ENCODE results near the gene YPEL3. TPM values are rescaled to one million over a fixed set of nuclear protein-coding genes. Genes with fewer than 3 reads are reported as not detected.

YPEL3 gene
- total and polyA plus RNA-seq, 2 of the 8 experiments (the other 6 are each of a cell fraction or from before 2014, with no cell fraction given), result 40.3 to 53.3 TPM

DNA sequence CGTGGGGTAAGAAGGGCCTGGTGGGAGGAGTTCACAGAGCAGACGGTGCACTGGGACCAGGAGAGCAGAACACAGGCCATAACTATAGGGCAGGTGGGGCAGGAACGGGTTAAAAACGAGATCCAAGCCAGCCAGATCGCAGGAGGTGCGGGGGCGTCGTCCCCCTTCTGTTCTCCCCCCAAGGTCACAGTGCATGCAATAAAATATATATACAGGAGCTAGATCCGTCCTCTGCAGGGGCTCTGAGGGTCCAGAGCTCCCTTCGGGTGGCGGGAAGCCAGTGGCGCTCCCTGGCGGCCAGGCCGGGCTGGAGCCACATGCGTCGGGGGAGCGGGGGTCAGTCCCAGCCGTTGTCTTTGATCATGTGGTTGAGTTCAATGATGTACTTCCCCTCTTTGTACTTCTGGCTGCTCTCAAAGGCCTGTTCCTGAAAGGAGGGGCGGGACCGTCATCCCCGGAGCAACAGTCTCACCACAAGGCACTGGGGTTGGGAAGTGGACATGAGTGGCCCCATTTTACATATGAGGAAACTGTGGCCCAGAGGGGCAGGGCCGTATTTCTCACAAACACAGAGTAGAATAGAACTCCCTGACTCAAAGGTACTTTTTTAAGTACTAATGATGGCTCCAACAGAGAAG lies 3.5 kb downstream of the YPEL3 start (continued):
- TF ChIP-seq CREB1 (IDR thresholded peaks at IDR 0.05) (peak; percentile 70), EP300 (IDR thresholded peaks at IDR 0.05; ENCODE audit: borderline replicate concordance in 1 of 2, low read depth in 2 of 2, low read length in 2 of 2) (no peak), EGR1 (IDR thresholded peaks at IDR 0.05; ENCODE audit: borderline replicate concordance, low read depth, low read length) (peak; percentile 44; the same call in 1 of the 2 replicates), RFX5 (IDR thresholded peaks at IDR 0.05; ENCODE audit: borderline replicate concordance, low read depth, low read length) (no peak), KDM1A (IDR thresholded peaks at IDR 0.05; ENCODE audit: borderline replicate concordance, low read length) (peak; percentile 96; the same call in 1 of the 2 replicates), SP2 (IDR thresholded peaks at IDR 0.05; ENCODE audit: low read length) (no peak), YY1 (IDR thresholded peaks at IDR 0.05; ENCODE audit: low read depth, low read length) (peak; percentile 53; the same call in 1 of the 2 replicates), JUND (IDR thresholded peaks at IDR 0.05; ENCODE audit: low read length) (no peak), SP1 (IDR thresholded peaks at IDR 0.05; ENCODE audit: low read depth, low read length) (peak; percentile 52; the same call in 1 of the 2 replicates), POLR2A (IDR thresholded peaks at IDR 0.05; ENCODE audit: control extremely low read depth in 1 of 2, low read depth in 2 of 2, low read length in 2 of 2) (peak in 1 of 2 experiments; percentile 59; a peak in 1 of 3 replicates), RAD21 (IDR thresholded peaks at IDR 0.05 in 1 of 2, conservative IDR thresholded peaks at IDR 0.05 in 1 of 2; ENCODE audit: low read depth in 2 of 2, low read length in 2 of 2) (peak; percentile 40 to 56; a peak in 3 of 4 replicates), CHD2 (IDR thresholded peaks at IDR 0.05; ENCODE audit: low read length) (0 out of 2 replicates have a peak, but pooled peaks have one; percentile 42), TAF1 (IDR thresholded peaks at IDR 0.05; ENCODE audit: low read depth, low read length) (peak; percentile 38), NANOG (IDR thresholded peaks at IDR 0.05; ENCODE audit: insufficient read depth, low read depth, low read length, poor library complexity, severe bottlenecking) (peak; percentile 40), ZNF274 (IDR thresholded peaks at IDR 0.05; ENCODE audit: borderline replicate concordance, extremely low read depth, low read length) (no peak), HDAC6 (IDR thresholded peaks at IDR 0.05; ENCODE audit: low read depth, low read length) (no peak), SIN3A (conservative IDR thresholded peaks at IDR 0.05 in 1 of 2, IDR thresholded peaks at IDR 0.05 in 1 of 2; ENCODE audit: low read depth in 1 of 2, low read length in 2 of 2) (peak; percentile 68 to 83; a peak in 3 of 4 replicates), KDM4A (IDR thresholded peaks at IDR 0.05; ENCODE audit: low read depth, low read length, severe bottlenecking) (no peak)
- TF ChIP-seq, protein P1, sequence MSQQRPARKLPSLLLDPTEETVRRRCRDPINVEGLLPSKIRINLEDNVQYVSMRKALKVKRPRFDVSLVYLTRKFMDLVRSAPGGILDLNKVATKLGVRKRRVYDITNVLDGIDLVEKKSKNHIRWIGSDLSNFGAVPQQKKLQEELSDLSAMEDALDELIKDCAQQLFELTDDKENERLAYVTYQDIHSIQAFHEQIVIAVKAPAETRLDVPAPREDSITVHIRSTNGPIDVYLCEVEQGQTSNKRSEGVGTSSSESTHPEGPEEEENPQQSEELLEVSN (IDR thresholded peaks at IDR 0.05), result peak; percentile 85
- TF ChIP-seq, protein P2, sequence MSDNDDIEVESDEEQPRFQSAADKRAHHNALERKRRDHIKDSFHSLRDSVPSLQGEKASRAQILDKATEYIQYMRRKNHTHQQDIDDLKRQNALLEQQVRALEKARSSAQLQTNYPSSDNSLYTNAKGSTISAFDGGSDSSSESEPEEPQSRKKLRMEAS (IDR thresholded peaks at IDR 0.05), result peak; percentile 95
- TF ChIP-seq, protein P3, sequence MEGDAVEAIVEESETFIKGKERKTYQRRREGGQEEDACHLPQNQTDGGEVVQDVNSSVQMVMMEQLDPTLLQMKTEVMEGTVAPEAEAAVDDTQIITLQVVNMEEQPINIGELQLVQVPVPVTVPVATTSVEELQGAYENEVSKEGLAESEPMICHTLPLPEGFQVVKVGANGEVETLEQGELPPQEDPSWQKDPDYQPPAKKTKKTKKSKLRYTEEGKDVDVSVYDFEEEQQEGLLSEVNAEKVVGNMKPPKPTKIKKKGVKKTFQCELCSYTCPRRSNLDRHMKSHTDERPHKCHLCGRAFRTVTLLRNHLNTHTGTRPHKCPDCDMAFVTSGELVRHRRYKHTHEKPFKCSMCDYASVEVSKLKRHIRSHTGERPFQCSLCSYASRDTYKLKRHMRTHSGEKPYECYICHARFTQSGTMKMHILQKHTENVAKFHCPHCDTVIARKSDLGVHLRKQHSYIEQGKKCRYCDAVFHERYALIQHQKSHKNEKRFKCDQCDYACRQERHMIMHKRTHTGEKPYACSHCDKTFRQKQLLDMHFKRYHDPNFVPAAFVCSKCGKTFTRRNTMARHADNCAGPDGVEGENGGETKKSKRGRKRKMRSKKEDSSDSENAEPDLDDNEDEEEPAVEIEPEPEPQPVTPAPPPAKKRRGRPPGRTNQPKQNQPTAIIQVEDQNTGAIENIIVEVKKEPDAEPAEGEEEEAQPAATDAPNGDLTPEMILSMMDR (IDR thresholded peaks at IDR 0.05; ENCODE audit: control extremely low read depth in 1 of 3, insufficient read depth in 1 of 3, low read depth in 1 of 3, low read length in 3 of 3), result peak; percentile 76 to 96 (median 90)
